Caco-2 (cell line): ENCODE measurements around the gene CSK. TPM values are rescaled to one million over a fixed set of nuclear protein-coding genes. Genes with fewer than 3 reads are reported as not detected.

Experiments
- BruUV-seq: library from RNA; stranded (reverse); fragments of 400-500 nt; replicated peaks from 2 replicates; lab custom pipeline; 2021; lab: Mats Ljungman, UMichigan
- CTCF ChIA-PET: fragments of 300-600 bp; sonication (Branson Sonifier 250); formaldehyde crosslinking; loops from one replicate; lab custom pipeline; 2022; ENCODE audit warnings: antibody characterized with exemption; lab: Charles Lee
- POLR2A ChIA-PET: fragments of 300-600 bp; sonication (Branson Sonifier 250); formaldehyde crosslinking; loops from one replicate; lab custom pipeline; 2022; ENCODE audit warnings: antibody characterized with exemption; lab: Charles Lee
- DNase-seq, 2 experiments: peaks; one replicate each; pipeline versions ENCODE4 v3.0.0 to v3.0.0-alpha.2; 2020 to 2022
- H3K27me3 ChIP-seq: replicated peaks from 2 replicates; pipeline ENCODE4 v1.6.0; 2011; ENCODE audit warnings: low read length; ENCODE audit not compliant: control insufficient read depth, insufficient read depth
- H3K36me3 ChIP-seq: 2 replicates; pipeline ENCODE4 v1.5.1; 2011; ENCODE audit warnings: low read length; ENCODE audit not compliant: control insufficient read depth, insufficient read depth
- H3K4me1 ChIP-seq: fragments of 250-450 bp; sonication (Bioruptor Pico); 2 replicates; pipeline ENCODE4 v1.5.1; 2020; ENCODE audit warnings: mild to moderate bottlenecking
- H3K4me3 ChIP-seq: 2 replicates; pipeline ENCODE4 v1.5.1; 2011; ENCODE audit warnings: low read depth, mild to moderate bottlenecking, control low read depth, low read length
- H3K9me3 ChIP-seq: fragments of 250-450 bp; sonication (Bioruptor Pico); 2 replicates; pipeline ENCODE4 v1.5.1; 2020; ENCODE audit warnings: mild to moderate bottlenecking, moderate library complexity
- H3K27ac Mint-ChIP-seq: one replicate; pipeline ENCODE4 v1.8.0; 2022; ENCODE audit warnings: mixed read lengths; ENCODE audit not compliant: unreplicated experiment
- H3K27me3 Mint-ChIP-seq: one replicate; pipeline ENCODE4 v1.8.0; 2022; ENCODE audit warnings: mixed read lengths; ENCODE audit not compliant: insufficient read depth, unreplicated experiment
- H3K36me3 Mint-ChIP-seq: one replicate; pipeline ENCODE4 v1.8.0; 2022; ENCODE audit warnings: mild to moderate bottlenecking, mixed read lengths; ENCODE audit not compliant: insufficient read depth, unreplicated experiment
- H3K4me1 Mint-ChIP-seq: one replicate; pipeline ENCODE4 v1.8.0; 2022; ENCODE audit warnings: low read depth, mixed read lengths; ENCODE audit not compliant: unreplicated experiment
- H3K4me3 Mint-ChIP-seq: one replicate; pipeline ENCODE4 v1.8.0; 2022; ENCODE audit warnings: mild to moderate bottlenecking, moderate library complexity, mixed read lengths; ENCODE audit not compliant: unreplicated experiment
- H3K9me3 Mint-ChIP-seq: one replicate; pipeline ENCODE4 v1.8.0; 2022; ENCODE audit warnings: mixed read lengths; ENCODE audit not compliant: unreplicated experiment
- intact Hi-C: fragments of 100-400 bp; cut with micrococcal nuclease; formaldehyde crosslinking; loops from one replicate; pipeline ENCODE4 v1.10.0; 2022; ENCODE audit not compliant: unreplicated experiment
- total RNA-seq: library from RNA; stranded (reverse); gene quantifications from 2 replicates; pipeline ENCODE4 v1.2.3, GENCODE V29; 2022
- TF ChIP-seq, protein P1 (sequence below), 2 experiments: fragments of 200-600 bp in 1 of 2; IDR thresholded peaks; 1 replicate in 1 of 2; 2 replicates in 1 of 2; pipeline versions ENCODE4 v1.5.1 to v1.8.0; 2011 to 2022; ENCODE audit warnings: antibody characterized with exemption in 1 of 2, control low read depth in 1 of 2, inconsistent platforms in 1 of 2, low read depth in 1 of 2, low read length in 1 of 2, mild to moderate bottlenecking in 1 of 2, moderate library complexity in 1 of 2; ENCODE audit not compliant: insufficient read depth in 1 of 2, severe bottlenecking in 1 of 2, unreplicated experiment in 1 of 2

CSK gene
- total RNA-seq, 1 experiment from 2014 or later, result 62.7 TPM

DNA sequence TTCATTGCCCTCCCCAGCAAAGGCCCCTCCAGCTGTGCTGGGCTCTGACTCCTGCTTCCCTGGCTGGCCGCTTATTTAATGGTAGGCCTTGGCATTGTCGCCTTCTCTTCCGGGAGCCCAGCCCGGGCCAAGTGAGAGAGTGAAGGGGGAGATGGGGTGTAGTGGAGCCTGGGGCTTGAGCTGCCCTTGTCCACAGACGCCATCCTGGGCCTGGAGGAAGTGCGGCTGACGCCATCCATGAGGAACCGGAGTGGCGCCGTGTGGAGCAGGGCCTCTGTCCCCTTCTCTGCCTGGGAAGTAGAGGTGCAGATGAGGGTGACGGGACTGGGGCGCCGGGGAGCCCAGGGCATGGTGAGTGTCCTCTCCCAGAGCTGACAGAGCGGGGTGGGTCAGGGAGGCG is 34.1 kb downstream of the CSK start:
- intact Hi-C loops, result no loop called here
- H3K9me3 ChIP-seq, result no peaks in the 10 kb centered on the region
- TF ChIP-seq, protein P1, sequence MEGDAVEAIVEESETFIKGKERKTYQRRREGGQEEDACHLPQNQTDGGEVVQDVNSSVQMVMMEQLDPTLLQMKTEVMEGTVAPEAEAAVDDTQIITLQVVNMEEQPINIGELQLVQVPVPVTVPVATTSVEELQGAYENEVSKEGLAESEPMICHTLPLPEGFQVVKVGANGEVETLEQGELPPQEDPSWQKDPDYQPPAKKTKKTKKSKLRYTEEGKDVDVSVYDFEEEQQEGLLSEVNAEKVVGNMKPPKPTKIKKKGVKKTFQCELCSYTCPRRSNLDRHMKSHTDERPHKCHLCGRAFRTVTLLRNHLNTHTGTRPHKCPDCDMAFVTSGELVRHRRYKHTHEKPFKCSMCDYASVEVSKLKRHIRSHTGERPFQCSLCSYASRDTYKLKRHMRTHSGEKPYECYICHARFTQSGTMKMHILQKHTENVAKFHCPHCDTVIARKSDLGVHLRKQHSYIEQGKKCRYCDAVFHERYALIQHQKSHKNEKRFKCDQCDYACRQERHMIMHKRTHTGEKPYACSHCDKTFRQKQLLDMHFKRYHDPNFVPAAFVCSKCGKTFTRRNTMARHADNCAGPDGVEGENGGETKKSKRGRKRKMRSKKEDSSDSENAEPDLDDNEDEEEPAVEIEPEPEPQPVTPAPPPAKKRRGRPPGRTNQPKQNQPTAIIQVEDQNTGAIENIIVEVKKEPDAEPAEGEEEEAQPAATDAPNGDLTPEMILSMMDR (IDR thresholded peaks at IDR 0.05; ENCODE audit: insufficient read depth in 1 of 2, low read depth in 1 of 2, low read length in 1 of 2, severe bottlenecking in 1 of 2, unreplicated experiment in 1 of 2), result no peak

DNA sequence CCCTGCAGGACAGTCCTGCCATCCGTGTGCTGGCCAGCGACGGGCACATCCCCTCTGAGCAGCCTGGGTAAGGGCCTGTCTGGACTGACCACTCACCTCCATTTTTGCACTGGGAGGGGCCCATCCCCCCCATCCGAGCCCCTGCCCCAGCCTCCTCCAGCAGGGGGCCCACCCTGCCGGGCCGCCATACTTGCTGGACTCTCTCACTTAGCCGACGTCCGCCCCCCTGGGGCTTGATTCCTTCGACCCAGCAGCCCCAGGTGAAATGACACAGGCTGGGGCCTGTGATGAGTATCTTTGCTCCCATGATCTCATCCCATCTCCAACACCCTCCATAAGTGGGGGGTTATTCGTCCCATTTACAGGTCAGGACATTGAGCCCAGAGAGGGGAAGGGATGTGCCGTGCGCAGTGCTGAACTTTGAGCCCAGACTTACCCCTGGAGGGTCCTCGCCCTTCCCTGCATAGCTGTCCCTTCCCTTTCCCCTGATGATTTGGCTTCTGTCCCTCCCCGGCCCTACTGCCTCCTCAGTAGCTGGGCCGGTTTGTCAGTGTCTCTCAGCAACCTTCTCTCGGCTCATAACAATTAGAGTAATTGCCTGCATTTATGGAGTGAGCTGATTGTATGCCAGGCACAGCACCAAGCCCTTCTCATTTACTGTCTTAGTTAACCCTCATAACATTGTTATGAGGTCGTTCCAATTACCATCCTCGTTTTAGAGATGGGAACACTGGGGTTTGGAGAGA is 34.9 kb downstream of the CSK start:
- Mint-ChIP-seq H3K27ac (no peak overlapping the region), H3K9me3 (no peaks in the 10 kb centered on the region), H3K4me1 (no peaks in the 10 kb centered on the region), H3K27me3 (peaks cover 3% of the 10 kb centered on the region), H3K36me3 (no peaks in the 10 kb centered on the region), H3K4me3 (no peak overlapping the region)
- Histone ChIP-seq H3K27me3 (no peaks in the 10 kb centered on the region; the same call in 1 of the 2 replicates), H3K36me3 (no peaks in the 10 kb centered on the region), H3K9me3 (no peaks in the 10 kb centered on the region), H3K4me3 (no peak overlapping the region), H3K4me1 (no peaks in the 10 kb centered on the region)
- POLR2A ChIA-PET, result no interaction called here
- CTCF ChIA-PET, result no interaction called here
- no TSS peak for BruUV-seq
- intact Hi-C loops, result no loop called here
- TF ChIP-seq, protein P1 (IDR thresholded peaks at IDR 0.05; ENCODE audit: insufficient read depth in 1 of 2, low read depth in 1 of 2, low read length in 1 of 2, severe bottlenecking in 1 of 2, unreplicated experiment in 1 of 2), result no peak
- no peak for DNase-seq

More for the DNA sequence above, 34.1 kb downstream of the CSK start:
- H3K27ac Mint-ChIP-seq, result no peak overlapping the region
- H3K4me3 ChIP-seq, result no peak overlapping the region
- ChIA-PET POLR2A (no interaction called here), CTCF (no interaction called here)
- H3K9me3 Mint-ChIP-seq, result no peaks in the 10 kb centered on the region
- H3K27me3 ChIP-seq, result no peaks in the 10 kb centered on the region; the same call in 1 of the 2 replicates
- no TSS peak for BruUV-seq
- no peak overlapping the region for H3K4me3 Mint-ChIP-seq
- DNase-seq, result no peak
- peaks cover 3% of the 10 kb centered on the region for H3K27me3 Mint-ChIP-seq
- H3K4me1 Mint-ChIP-seq, result no peaks in the 10 kb centered on the region
- H3K36me3 ChIP-seq, result no peaks in the 10 kb centered on the region
- H3K4me1 ChIP-seq, result no peaks in the 10 kb centered on the region
- H3K36me3 Mint-ChIP-seq, result no peaks in the 10 kb centered on the region

DNA sequence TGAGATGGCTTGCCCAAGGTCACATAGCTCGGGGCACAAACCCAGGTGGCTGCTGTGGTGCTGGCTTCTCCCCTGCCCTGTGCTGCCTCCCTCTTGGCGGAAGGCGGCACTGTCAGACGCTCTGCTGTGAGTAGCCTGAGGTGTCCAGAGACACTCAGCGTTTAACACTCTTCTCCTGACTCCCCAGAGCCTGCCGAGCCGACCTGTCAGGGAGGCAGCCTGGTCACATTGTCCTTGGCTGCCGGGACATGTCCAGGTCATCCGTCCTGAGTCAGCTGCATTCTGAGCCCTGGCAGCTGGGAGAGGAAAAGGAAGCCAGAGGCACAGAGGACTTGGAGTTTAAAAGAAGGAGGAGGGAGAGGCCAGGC is 35.5 kb downstream of the CSK start:
- peaks cover 3% of the 10 kb centered on the region for H3K27me3 Mint-ChIP-seq
- BruUV-seq, result no TSS peak
- no peak overlapping the region for H3K27ac Mint-ChIP-seq
- no peaks in the 10 kb centered on the region for H3K4me1 ChIP-seq
- no peaks in the 10 kb centered on the region for H3K9me3 Mint-ChIP-seq
- ChIA-PET POLR2A (no interaction called here), CTCF (no interaction called here)
- no peak for DNase-seq
- no peak overlapping the region for H3K4me3 Mint-ChIP-seq
- H3K36me3 ChIP-seq, result no peaks in the 10 kb centered on the region
- H3K9me3 ChIP-seq, result no peaks in the 10 kb centered on the region
- H3K36me3 Mint-ChIP-seq, result no peaks in the 10 kb centered on the region
- H3K4me3 ChIP-seq, result no peak overlapping the region
- no peaks in the 10 kb centered on the region; the same call in 1 of the 2 replicates for H3K27me3 ChIP-seq
- intact Hi-C loops, result no loop called here
- TF ChIP-seq, protein P1 (IDR thresholded peaks at IDR 0.05; ENCODE audit: insufficient read depth in 1 of 2, low read depth in 1 of 2, low read length in 1 of 2, severe bottlenecking in 1 of 2, unreplicated experiment in 1 of 2), result no peak
- H3K4me1 Mint-ChIP-seq, result no peaks in the 10 kb centered on the region
